GM03348 (cell line): ENCODE measurements around the gene ARHGAP35.
"Not testable (repeated sequence)": the region's sequence is repeated elsewhere in the genome, so short reads cannot be mapped to it uniquely, and the experiment has no call there.

Experiments used
- DNase-seq: peaks from one replicate; pipeline ENCODE4 v3.0.0; 2012; ENCODE audit warnings: low spot score

Gene ARHGAP35

GRCh38 chr19:46868025-46868802 lies 7.4 kb downstream of the ARHGAP35 start:
- no peak for DNase-seq

GRCh38 chr19:46871173-46871572 lies 10.4 kb downstream of the ARHGAP35 start:
- not testable (repeated sequence) for DNase-seq

GRCh38 chr19:46872967-46873366 lies 12.2 kb downstream of the ARHGAP35 start:
- DNase-seq = no peak

GRCh38 chr19:46875234-46875633 lies 14.4 kb downstream of the ARHGAP35 start:
- no peak for DNase-seq

- DNase-seq = no peak
Measured at GRCh38 chr19:46875657-46876056, 14.9 kb downstream of the ARHGAP35 start.

- DNase-seq = peak; percentile 13
Measured at GRCh38 chr19:46878613-46879375, 18.0 kb downstream of the ARHGAP35 start.

GRCh38 chr19:46880431-46880830 lies 19.6 kb downstream of the ARHGAP35 start:
- DNase-seq = no peak

- DNase-seq = no peak
Measured at GRCh38 chr19:46881092-46881491, 20.3 kb downstream of the ARHGAP35 start.

- no peak for DNase-seq
Measured at GRCh38 chr19:46882034-46882433, 21.2 kb downstream of the ARHGAP35 start.

GRCh38 chr19:46882751-46883150 lies 22.0 kb downstream of the ARHGAP35 start:
- DNase-seq = not testable (repeated sequence)

- DNase-seq = no peak
Measured at GRCh38 chr19:46885411-46885810, 24.6 kb downstream of the ARHGAP35 start.

- DNase-seq = peak; percentile 16
Measured at GRCh38 chr19:46886546-46887239, 25.9 kb downstream of the ARHGAP35 start.

- no peak for DNase-seq
Measured at GRCh38 chr19:46887240-46887782, 26.5 kb downstream of the ARHGAP35 start.

GRCh38 chr19:46890423-46891170 lies 29.8 kb downstream of the ARHGAP35 start:
- DNase-seq = peak; percentile 86

- no peak for DNase-seq
Measured at GRCh38 chr19:46892252-46893179, 31.7 kb downstream of the ARHGAP35 start.

GRCh38 chr19:46896076-46896794 lies 35.4 kb downstream of the ARHGAP35 start:
- DNase-seq = no peak

GRCh38 chr19:46898731-46899130 lies 37.9 kb downstream of the ARHGAP35 start:
- DNase-seq = peak; percentile 60

- DNase-seq = no peak
Measured at GRCh38 chr19:46900341-46900740, 39.5 kb downstream of the ARHGAP35 start.

GRCh38 chr19:46901701-46902401 lies 41.1 kb downstream of the ARHGAP35 start:
- DNase-seq = no peak
